A549 (cell line): ENCODE measurements around the gene PHRF1. TPM values are rescaled to one million over a fixed set of nuclear protein-coding genes. Genes with fewer than 3 reads are reported as not detected.

Experiments
- ATAC-seq, 2 experiments: fragments of 200-7000 bp in 1 of 2; fragments of >200 bp in 1 of 2; cut with Nextera tagmentation in 1 of 2; cut with Tn5 transposase in 1 of 2; 3 replicates each; pipeline versions ENCODE4 v1.8.0 to v1.9.1; 2018 to 2020; ENCODE audit warnings: mild to moderate bottlenecking in 1 of 2, moderate library complexity in 1 of 2
- CTCF ChIA-PET: fragments of 300-600 bp; sonication (Branson Sonifier 250); formaldehyde crosslinking; extraction: SDS; loops from one replicate; lab custom pipeline; 2021; ENCODE audit warnings: antibody characterized with exemption, inconsistent platforms; lab: Yijun Ruan, JAX
- POLR2A ChIA-PET: fragments of 350-600 bp; formaldehyde crosslinking; extraction: SDS; loops from one replicate; lab custom pipeline; 2021; ENCODE audit warnings: antibody characterized with exemption, inconsistent platforms; lab: Yijun Ruan, JAX
- DNase-seq, 2 experiments: peaks; one replicate each; pipeline versions ENCODE4 v3.0.0 to v3.0.0-alpha.2; 2011 to 2016; ENCODE audit warnings: low read depth in 1 of 2, low spot score in 1 of 2
- FAIRE-seq: peaks from 2 replicates; lab custom pipeline; 2011; peaks lifted over from hg19 to GRCh38; lab: Jason Lieb, UNC
- H3K27ac ChIP-seq, 2 experiments: fragments of >200 bp; sonication (Bioruptor Twin); formaldehyde crosslinking; 3 replicates each; pipeline ENCODE4 v1.5.1; 2016 to 2017
- H3K4me1 ChIP-seq: fragments of >200 bp; sonication (Bioruptor Twin); formaldehyde crosslinking; 3 replicates; pipeline ENCODE4 v1.6.1; 2016
- H3K4me2 ChIP-seq: fragments of >200 bp; sonication (Bioruptor Twin); formaldehyde crosslinking; 3 replicates; pipeline ENCODE4 v1.6.1; 2016
- H3K4me3 ChIP-seq: fragments of >200 bp; sonication (Bioruptor Twin); formaldehyde crosslinking; 3 replicates; pipeline ENCODE4 v1.5.1; 2016
- H3K9me3 ChIP-seq: fragments of >200 bp; sonication (Bioruptor Twin); formaldehyde crosslinking; 3 replicates; pipeline ENCODE4 v1.6.1; 2016
- CBX8 ChIP-seq: fragments of 200-600 bp; sonication (generic); IDR thresholded peaks from 2 replicates; pipeline ENCODE4 v1.6.1; 2016
- CHD2 ChIP-seq: fragments of 150-350 bp; IDR thresholded peaks from 2 replicates; pipeline ENCODE4 v1.6.1; 2014; ENCODE audit warnings: low read length; ENCODE audit not compliant: partially characterized antibody
- CHD4 ChIP-seq: fragments of 200-600 bp; sonication (generic); IDR thresholded peaks from 2 replicates; pipeline ENCODE4 v1.6.1; 2016; ENCODE audit warnings: antibody characterized with exemption, mild to moderate bottlenecking, borderline replicate concordance
- EP300 ChIP-seq, 2 experiments: fragments of >200 bp; sonication (Bioruptor Twin); formaldehyde crosslinking; IDR thresholded peaks; 2 replicates in 1 of 2; 3 replicates in 1 of 2; pipeline ENCODE4 v1.6.1; 2016 to 2017
- ESRRA ChIP-seq: fragments of 150-350 bp; IDR thresholded peaks from 2 replicates; pipeline ENCODE4 v1.6.1; 2014; ENCODE audit warnings: mild to moderate bottlenecking, low read length, borderline replicate concordance
- FOSL2 ChIP-seq, 2 experiments: fragments of 450-650 bp in 1 of 2; fragments of >200 bp in 1 of 2; sonication (Bioruptor Twin) in 1 of 2; formaldehyde crosslinking; IDR thresholded peaks; 2 replicates each; pipeline versions ENCODE4 v1.5.0 to v1.6.1; 2016 to 2020; ENCODE audit warnings: mild to moderate bottlenecking in 1 of 2, moderate library complexity in 1 of 2
- GATA3 ChIP-seq: IDR thresholded peaks from 2 replicates; pipeline ENCODE4 v1.6.1; 2012; ENCODE audit warnings: borderline replicate concordance
- HEYL ChIP-seq: fragments of 250-450 bp; sonication (Bioruptor Pico); IDR thresholded peaks from 2 replicates; pipeline ENCODE4 v1.8.0; 2021; ENCODE audit warnings: mild to moderate bottlenecking, moderate library complexity
- HOXB5 ChIP-seq: fragments of 250-450 bp; sonication (Bioruptor Pico); IDR thresholded peaks from 2 replicates; pipeline ENCODE4 v1.5.0; 2020; ENCODE audit warnings: mild to moderate bottlenecking, moderate library complexity
- KDM1A ChIP-seq: fragments of 200-600 bp; sonication (generic); IDR thresholded peaks from 2 replicates; pipeline ENCODE4 v1.6.1; 2016; ENCODE audit warnings: low read depth, mild to moderate bottlenecking
- KDM5A ChIP-seq: fragments of 200-600 bp; sonication (generic); IDR thresholded peaks from 2 replicates; pipeline ENCODE4 v1.6.1; 2016; ENCODE audit warnings: antibody characterized with exemption, mild to moderate bottlenecking
- MAZ ChIP-seq: fragments of 150-350 bp; IDR thresholded peaks from 2 replicates; pipeline ENCODE4 v1.6.1; 2014; ENCODE audit warnings: antibody characterized with exemption, low read depth, low read length, borderline replicate concordance
- MYC ChIP-seq: IDR thresholded peaks from 2 replicates; pipeline ENCODE4 v1.6.1; 2012; ENCODE audit warnings: mild to moderate bottlenecking, inconsistent platforms, low read length, improper control_type of control experiment, borderline replicate concordance
- NPAS2 ChIP-seq: fragments of 250-450 bp; sonication (Bioruptor Pico); IDR thresholded peaks from 2 replicates; pipeline ENCODE4 v1.8.0; 2022; ENCODE audit warnings: mild to moderate bottlenecking, moderate library complexity, borderline replicate concordance
- POLR2A ChIP-seq: IDR thresholded peaks from 2 replicates; pipeline ENCODE4 v1.6.1; 2012; ENCODE audit warnings: mild to moderate bottlenecking, low read length
- RAD21 ChIP-seq, 2 experiments: fragments of >200 bp in 1 of 2; sonication (Bioruptor Twin) in 1 of 2; formaldehyde crosslinking in 1 of 2; IDR thresholded peaks in 1 of 2; conservative IDR thresholded peaks in 1 of 2; 2 replicates in 1 of 2; 3 replicates in 1 of 2; pipeline ENCODE4 v1.6.1; 2012 to 2018; ENCODE audit warnings: inconsistent platforms in 1 of 2
- SMC3 ChIP-seq: fragments of >200 bp; sonication (Bioruptor Twin); formaldehyde crosslinking; IDR thresholded peaks from 3 replicates; pipeline ENCODE4 v1.6.1; 2018; ENCODE audit warnings: inconsistent platforms
- SREBF2 ChIP-seq: fragments of 450-650 bp; IDR thresholded peaks from 2 replicates; pipeline ENCODE4 v1.6.1; 2014; ENCODE audit warnings: mild to moderate bottlenecking, moderate library complexity
- ZFP36 ChIP-seq: fragments of 450-650 bp; IDR thresholded peaks from 2 replicates; pipeline ENCODE4 v1.6.1; 2014; ENCODE audit warnings: borderline replicate concordance; ENCODE audit not compliant: partially characterized antibody
- WGBS: methylation state at CpG from one replicate; pipeline ENCODE4 v1.1.6; 2017; ENCODE audit errors: missing lambda C conversion rate; 5-methylcytosine and 5-hydroxymethylcytosine counted together
- polyA plus RNA-seq, 4 experiments: library from polyadenylated mRNA; depleted of rRNA in 3 of 4; stranded (reverse); fragments of >200 nt; fragmentation: RNase III in 1 of 4; extraction: RNeasy Plus Mini Kit Qiagen cat#74134 plus additional on column Dnase treatment in 1 of 4; gene quantifications; 2 replicates in 3 of 4; 3 replicates in 1 of 4; pipeline ENCODE4 v1.2.3, GENCODE V29; 2011 to 2017
- TF ChIP-seq, protein P1 (sequence below): fragments of 200-600 bp; sonication (generic); IDR thresholded peaks from 2 replicates; pipeline ENCODE4 v1.6.1; 2016; ENCODE audit warnings: antibody characterized with exemption, mild to moderate bottlenecking, moderate library complexity
- TF ChIP-seq, protein P2 (sequence below): fragments of >200 bp; sonication (Bioruptor Twin); formaldehyde crosslinking; IDR thresholded peaks from 3 replicates; pipeline ENCODE4 v1.6.1; 2016

The PHRF1 gene
- polyA plus RNA-seq, 2 of the 4 experiments (the other 2 are of a cell fraction) = 10.8 to 25.3 TPM

DNA sequence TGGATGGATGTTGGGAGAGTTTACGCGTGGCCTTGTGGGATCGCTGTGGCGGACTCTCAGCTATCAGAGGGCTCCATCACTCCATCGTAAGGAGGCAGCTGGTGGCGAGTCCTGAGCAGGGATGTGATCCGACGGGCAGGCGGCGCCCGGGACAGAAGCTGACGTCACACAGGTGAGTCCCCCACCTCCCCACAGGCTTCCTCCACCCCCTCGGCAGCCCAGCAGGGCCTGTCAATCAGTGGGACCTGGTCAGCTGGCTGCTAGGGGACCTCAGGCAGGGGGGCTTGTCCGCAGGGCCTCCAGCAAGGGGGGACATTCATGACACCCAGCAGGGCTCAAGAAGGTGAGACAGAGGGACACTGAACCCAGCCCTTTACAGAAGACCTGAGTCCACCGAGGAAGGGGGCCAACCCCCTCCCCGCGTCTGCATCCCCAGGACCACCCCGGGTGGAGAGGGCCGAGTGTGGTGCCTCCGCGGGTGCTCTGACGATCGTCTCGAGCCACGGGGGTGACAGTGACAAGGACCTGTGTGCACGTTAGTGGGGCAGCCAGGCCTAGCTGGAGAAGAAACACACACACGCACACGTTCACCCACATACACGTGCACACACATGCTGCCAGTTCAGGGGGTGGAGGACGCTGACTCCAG lies 48.0 kb upstream of the PHRF1 start:
- POLR2A ChIA-PET = no interaction called here
- TF ChIP-seq EP300 (IDR thresholded peaks at IDR 0.05) (no peak), KDM5A (no peak), NPAS2 (CRISPR knock-in tag) (no peak), FOSL2 (IDR thresholded peaks at IDR 0.05) (no peak), FOSL2 (CRISPR knock-in tag; IDR thresholded peaks at IDR 0.05) (no peak), KDM1A (no peak), RAD21 (conservative IDR thresholded peaks at IDR 0.05 in 1 of 2, IDR thresholded peaks at IDR 0.05 in 1 of 2) (no peak), HEYL (CRISPR knock-in tag) (no peak), ZFP36 (no peak)
- Histone ChIP-seq H3K4me2 (no peak overlapping the region), H3K4me1 (no peaks in the 10 kb centered on the region), H3K27ac (no peak overlapping the region), H3K4me3 (no peak overlapping the region), H3K9me3 (no peaks in the 10 kb centered on the region)
- WGBS = 95% methylated on average over 25 of the region's 30 CpGs
- FAIRE-seq (no peak), DNase-seq (no peak), ATAC-seq (no peak)
- CTCF ChIA-PET = interaction anchor here (2.5 kb wide), 1 partner anchor 9 kb away, joined by 6 read pairs; no protein-coding TSS in a partner anchor

DNA sequence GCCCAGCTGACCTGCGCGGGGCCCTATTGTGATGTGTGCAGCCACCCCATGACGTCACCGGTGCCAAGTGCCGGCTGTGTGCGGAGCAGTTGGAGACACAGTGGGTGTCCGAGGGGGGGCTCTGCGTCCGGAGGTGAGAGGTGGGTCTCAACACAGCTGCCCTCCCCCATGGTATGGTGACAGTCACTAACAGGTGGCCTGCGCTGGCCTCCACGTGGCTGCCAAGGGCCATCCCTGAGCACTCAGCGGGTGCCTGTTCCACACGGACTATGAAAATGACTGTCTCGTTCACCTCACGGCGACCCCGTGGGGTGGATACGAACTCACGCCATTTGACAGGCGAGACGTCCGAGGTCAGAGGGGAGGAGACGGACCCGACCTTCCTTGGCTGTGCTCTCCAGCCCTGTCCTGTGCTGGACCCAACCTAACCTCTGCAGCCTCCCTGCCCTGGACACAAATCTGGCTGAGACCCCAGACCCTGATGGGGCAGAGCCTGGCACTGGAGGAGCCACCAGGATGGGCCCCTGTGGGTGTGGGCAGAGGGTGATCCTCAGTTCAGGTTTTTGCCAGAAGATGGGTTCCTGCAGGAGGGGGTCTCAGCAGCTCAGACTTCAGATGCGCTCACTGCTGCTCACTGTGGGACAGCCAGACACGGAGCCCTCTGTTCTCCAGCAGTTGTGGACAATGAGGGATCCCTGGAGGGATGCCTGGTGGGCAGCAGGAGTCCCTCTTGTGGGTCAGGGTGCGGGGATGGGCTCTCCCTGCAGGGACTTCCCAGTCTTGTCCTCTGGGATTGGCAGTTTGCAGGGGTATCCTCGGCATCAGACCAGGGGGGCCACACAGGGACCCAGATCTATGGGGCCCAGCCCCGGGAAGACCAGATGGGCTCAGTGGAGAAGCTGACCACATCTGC lies 47.2 kb upstream of the PHRF1 start:
- DNase-seq (no peak), FAIRE-seq (no peak), ATAC-seq (peak in 1 of 2 experiments; percentile 7; a peak in 2 of 6 replicates)
- H3K4me1 ChIP-seq = peaks cover 4% of the 10 kb centered on the region
- no peak overlapping the region for H3K4me3 ChIP-seq
- ChIA-PET CTCF (interaction anchor here (1.2 to 2.5 kb wide), 2 partner anchors 10 kb away, joined by 5 to 6 read pairs; no protein-coding TSS in a partner anchor), POLR2A (no interaction called here)
- H3K9me3 ChIP-seq = no peaks in the 10 kb centered on the region
- TF ChIP-seq POLR2A (no peak), HOXB5 (no peak), MYC (no peak), SREBF2 (no peak), MAZ (no peak), CBX8 (no peak), GATA3 (no peak)
- H3K27ac ChIP-seq = no peak overlapping the region
- WGBS = 81% methylated on average over 23 of the region's 29 CpGs
- H3K4me2 ChIP-seq = no peak overlapping the region

DNA sequence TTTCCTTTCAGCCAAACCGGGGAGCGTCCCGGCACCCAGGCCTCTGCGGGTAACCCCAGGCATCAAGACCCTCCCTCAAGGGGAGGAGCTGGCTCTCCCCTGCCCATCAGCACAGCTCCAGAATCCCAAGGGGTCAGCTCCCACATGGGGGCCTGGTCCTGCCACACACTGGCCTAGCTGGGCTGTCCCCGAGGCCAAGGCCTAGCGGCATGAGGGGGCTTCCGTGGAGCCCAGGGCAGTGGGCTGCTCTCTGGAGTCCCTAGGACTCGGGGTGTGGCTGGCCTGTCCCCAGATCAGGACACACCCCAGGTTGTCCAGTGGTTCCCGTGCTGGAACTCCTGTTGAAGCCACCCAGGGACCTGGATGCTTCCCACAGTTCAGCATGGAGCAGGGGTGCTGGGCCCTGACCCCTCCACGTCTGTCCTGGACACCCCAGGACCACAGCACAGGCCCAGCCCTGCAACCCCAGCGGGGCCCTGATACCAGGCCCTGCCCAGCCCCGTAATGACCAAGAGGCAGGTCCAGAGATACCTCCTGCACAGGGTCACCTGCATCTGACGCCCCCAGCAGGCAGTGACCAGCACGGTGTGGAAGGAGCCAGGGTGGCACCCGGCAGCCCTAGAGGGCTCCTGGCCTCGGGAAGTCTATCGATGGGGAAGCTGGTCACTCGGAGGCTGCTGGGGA lies 46.4 kb upstream of the PHRF1 start:
- ATAC-seq (no peak), DNase-seq (no peak), FAIRE-seq (no peak)
- Histone ChIP-seq H3K9me3 (no peaks in the 10 kb centered on the region), H3K4me3 (no peak overlapping the region), H3K4me2 (no peak overlapping the region), H3K4me1 (peaks cover 9% of the 10 kb centered on the region), H3K27ac (no peak overlapping the region)
- 86% methylated on average over 11 of the region's 18 CpGs for WGBS
- ChIA-PET CTCF (interaction anchor here (1.2 kb wide), 1 partner anchor 11 kb away, joined by 5 read pairs; no protein-coding TSS in a partner anchor), POLR2A (no interaction called here)
- TF ChIP-seq, protein P1, sequence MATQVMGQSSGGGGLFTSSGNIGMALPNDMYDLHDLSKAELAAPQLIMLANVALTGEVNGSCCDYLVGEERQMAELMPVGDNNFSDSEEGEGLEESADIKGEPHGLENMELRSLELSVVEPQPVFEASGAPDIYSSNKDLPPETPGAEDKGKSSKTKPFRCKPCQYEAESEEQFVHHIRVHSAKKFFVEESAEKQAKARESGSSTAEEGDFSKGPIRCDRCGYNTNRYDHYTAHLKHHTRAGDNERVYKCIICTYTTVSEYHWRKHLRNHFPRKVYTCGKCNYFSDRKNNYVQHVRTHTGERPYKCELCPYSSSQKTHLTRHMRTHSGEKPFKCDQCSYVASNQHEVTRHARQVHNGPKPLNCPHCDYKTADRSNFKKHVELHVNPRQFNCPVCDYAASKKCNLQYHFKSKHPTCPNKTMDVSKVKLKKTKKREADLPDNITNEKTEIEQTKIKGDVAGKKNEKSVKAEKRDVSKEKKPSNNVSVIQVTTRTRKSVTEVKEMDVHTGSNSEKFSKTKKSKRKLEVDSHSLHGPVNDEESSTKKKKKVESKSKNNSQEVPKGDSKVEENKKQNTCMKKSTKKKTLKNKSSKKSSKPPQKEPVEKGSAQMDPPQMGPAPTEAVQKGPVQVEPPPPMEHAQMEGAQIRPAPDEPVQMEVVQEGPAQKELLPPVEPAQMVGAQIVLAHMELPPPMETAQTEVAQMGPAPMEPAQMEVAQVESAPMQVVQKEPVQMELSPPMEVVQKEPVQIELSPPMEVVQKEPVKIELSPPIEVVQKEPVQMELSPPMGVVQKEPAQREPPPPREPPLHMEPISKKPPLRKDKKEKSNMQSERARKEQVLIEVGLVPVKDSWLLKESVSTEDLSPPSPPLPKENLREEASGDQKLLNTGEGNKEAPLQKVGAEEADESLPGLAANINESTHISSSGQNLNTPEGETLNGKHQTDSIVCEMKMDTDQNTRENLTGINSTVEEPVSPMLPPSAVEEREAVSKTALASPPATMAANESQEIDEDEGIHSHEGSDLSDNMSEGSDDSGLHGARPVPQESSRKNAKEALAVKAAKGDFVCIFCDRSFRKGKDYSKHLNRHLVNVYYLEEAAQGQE = no peak
- no peak for TF ChIP-seq CHD2
- TF ChIP-seq MYC = no peak
- TF ChIP-seq CHD4 = no peak
- no peak for TF ChIP-seq ESRRA
- TF ChIP-seq POLR2A = no peak
- no peak for TF ChIP-seq SMC3
- TF ChIP-seq, protein P2, sequence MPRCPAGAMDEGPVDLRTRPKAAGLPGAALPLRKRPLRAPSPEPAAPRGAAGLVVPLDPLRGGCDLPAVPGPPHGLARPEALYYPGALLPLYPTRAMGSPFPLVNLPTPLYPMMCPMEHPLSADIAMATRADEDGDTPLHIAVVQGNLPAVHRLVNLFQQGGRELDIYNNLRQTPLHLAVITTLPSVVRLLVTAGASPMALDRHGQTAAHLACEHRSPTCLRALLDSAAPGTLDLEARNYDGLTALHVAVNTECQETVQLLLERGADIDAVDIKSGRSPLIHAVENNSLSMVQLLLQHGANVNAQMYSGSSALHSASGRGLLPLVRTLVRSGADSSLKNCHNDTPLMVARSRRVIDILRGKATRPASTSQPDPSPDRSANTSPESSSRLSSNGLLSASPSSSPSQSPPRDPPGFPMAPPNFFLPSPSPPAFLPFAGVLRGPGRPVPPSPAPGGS = no peak
